Measurements from ENCODE around the gene LDHA. TPM values are rescaled to one million over a fixed set of nuclear protein-coding genes. Genes with fewer than 3 reads are reported as not detected.

The LDHA gene
- total RNA-seq, 1 experiment from 2014 or later: 739 TPM

DNA sequence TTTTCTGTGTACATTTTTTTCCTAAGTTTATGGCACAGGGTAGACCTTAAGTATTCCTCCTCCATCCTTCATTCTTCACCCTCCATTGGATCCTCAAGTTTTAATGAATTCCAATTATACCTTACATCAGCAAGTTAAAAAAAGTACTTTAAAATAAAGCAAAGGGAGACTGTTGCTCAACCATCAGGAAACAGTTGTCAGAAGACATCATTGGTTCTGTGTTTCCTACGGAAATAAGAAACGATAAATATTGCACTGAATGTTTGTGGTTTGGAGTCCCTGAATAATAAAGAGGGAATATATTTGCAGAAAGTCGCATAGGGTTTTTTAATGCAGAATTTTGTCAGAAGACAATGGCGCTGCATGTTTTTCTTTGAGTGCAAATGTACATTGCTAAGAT lies 28.1 kb upstream of the LDHA start:
- TF ChIP-seq, protein P1, sequence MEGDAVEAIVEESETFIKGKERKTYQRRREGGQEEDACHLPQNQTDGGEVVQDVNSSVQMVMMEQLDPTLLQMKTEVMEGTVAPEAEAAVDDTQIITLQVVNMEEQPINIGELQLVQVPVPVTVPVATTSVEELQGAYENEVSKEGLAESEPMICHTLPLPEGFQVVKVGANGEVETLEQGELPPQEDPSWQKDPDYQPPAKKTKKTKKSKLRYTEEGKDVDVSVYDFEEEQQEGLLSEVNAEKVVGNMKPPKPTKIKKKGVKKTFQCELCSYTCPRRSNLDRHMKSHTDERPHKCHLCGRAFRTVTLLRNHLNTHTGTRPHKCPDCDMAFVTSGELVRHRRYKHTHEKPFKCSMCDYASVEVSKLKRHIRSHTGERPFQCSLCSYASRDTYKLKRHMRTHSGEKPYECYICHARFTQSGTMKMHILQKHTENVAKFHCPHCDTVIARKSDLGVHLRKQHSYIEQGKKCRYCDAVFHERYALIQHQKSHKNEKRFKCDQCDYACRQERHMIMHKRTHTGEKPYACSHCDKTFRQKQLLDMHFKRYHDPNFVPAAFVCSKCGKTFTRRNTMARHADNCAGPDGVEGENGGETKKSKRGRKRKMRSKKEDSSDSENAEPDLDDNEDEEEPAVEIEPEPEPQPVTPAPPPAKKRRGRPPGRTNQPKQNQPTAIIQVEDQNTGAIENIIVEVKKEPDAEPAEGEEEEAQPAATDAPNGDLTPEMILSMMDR (IDR thresholded peaks at IDR 0.05; ENCODE audit: unreplicated experiment): no peak
- H3K9me3 Mint-ChIP-seq (ENCODE audit: unreplicated experiment): no peaks in the 10 kb centered on the region
- POLR2A ChIA-PET: interaction anchor here (0.6 to 1.4 kb wide), 3 partner anchors 18 to 29 kb away, joined by 3 to 4 read pairs (median 3); partner anchors contain the start of gene LDHA
- CTCF ChIA-PET: interaction anchor here (0.8 to 1.1 kb wide), 2 partner anchors 122 to 768 kb away, joined by 3 to 6 read pairs; no protein-coding TSS in a partner anchor
- H3K4me1 Mint-ChIP-seq (ENCODE audit: insufficient read depth, unreplicated experiment): peaks cover 6% of the 10 kb centered on the region
- BruUV-seq (replicated peaks): TSS peak; percentile 26
- no peak overlapping the region for H3K4me3 Mint-ChIP-seq (ENCODE audit: unreplicated experiment)
- H3K27ac Mint-ChIP-seq (ENCODE audit: low read depth, unreplicated experiment): no peak overlapping the region
- no peak for DNase-seq (ENCODE audit: unreplicated experiment)
- intact Hi-C loops (cut with micrococcal nuclease): no loop called here
- peaks cover 60% of the 10 kb centered on the region for H3K36me3 Mint-ChIP-seq (ENCODE audit: insufficient read depth, unreplicated experiment)
- no peaks in the 10 kb centered on the region for H3K27me3 Mint-ChIP-seq (ENCODE audit: insufficient read depth, unreplicated experiment)

DNA sequence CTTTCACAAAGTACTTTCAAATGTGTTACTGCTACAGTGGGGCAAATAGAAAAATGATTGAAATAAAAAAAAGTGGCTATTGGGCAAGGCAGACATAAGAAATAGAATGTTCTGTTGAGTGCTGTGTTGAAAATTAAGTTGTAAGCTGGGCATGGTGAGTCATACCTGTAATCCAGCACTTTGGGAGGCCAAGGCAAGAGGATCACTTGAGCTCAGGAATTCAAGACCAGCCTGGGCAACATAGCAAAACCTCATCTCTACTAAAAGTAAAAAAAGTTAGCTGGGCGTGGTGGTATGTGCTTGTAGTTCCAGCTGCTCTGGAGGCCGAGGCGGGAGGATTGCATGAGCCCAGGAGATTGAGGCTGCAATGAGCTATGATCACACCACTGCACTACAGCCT lies 26.9 kb upstream of the LDHA start:
- no peak overlapping the region for H3K4me3 Mint-ChIP-seq (ENCODE audit: unreplicated experiment)
- CTCF ChIA-PET: interaction anchor here (1.0 to 1.1 kb wide), 2 partner anchors 13 to 16 kb away, joined by 3 to 4 read pairs; no protein-coding TSS in a partner anchor
- POLR2A ChIA-PET: interaction anchor here (0.7 to 3.6 kb wide), 4 partner anchors 16 to 45 kb away, joined by 3 to 24 read pairs (median 4); partner anchors contain the start of genes GTF2H1, HPS5 and LDHA

GRCh38 chr11:18368221-18368620 lies 26.1 kb upstream of the LDHA start:
- Mint-ChIP-seq H3K36me3 (ENCODE audit: insufficient read depth, unreplicated experiment) (peaks cover 45% of the 10 kb centered on the region), H3K9me3 (ENCODE audit: unreplicated experiment) (no peaks in the 10 kb centered on the region), H3K4me1 (ENCODE audit: insufficient read depth, unreplicated experiment) (peaks cover 6% of the 10 kb centered on the region), H3K4me3 (ENCODE audit: unreplicated experiment) (no peak overlapping the region), H3K27me3 (ENCODE audit: insufficient read depth, unreplicated experiment) (no peaks in the 10 kb centered on the region), H3K27ac (ENCODE audit: low read depth, unreplicated experiment) (no peak overlapping the region)
- BruUV-seq (replicated peaks): no TSS peak
- no peak for DNase-seq (ENCODE audit: unreplicated experiment)
- POLR2A ChIA-PET: interaction anchor here (0.8 to 3.6 kb wide), 5 partner anchors 10 to 159 kb away, joined by 3 to 24 read pairs (median 4); partner anchors contain the start of genes LDHA and TSG101
- CTCF ChIA-PET: no interaction called here
- intact Hi-C loops (cut with micrococcal nuclease): no loop called here
- TF ChIP-seq, protein P1 (IDR thresholded peaks at IDR 0.05; ENCODE audit: unreplicated experiment): no peak

More for the DNA sequence above, 26.9 kb upstream of the LDHA start:
- Mint-ChIP-seq H3K36me3 (ENCODE audit: insufficient read depth, unreplicated experiment) (peaks cover 53% of the 10 kb centered on the region), H3K4me1 (ENCODE audit: insufficient read depth, unreplicated experiment) (peaks cover 6% of the 10 kb centered on the region), H3K9me3 (ENCODE audit: unreplicated experiment) (no peaks in the 10 kb centered on the region), H3K27me3 (ENCODE audit: insufficient read depth, unreplicated experiment) (no peaks in the 10 kb centered on the region), H3K27ac (ENCODE audit: low read depth, unreplicated experiment) (no peak overlapping the region)
- TF ChIP-seq, protein P1 (IDR thresholded peaks at IDR 0.05; ENCODE audit: unreplicated experiment): no peak
- BruUV-seq (replicated peaks): no TSS peak
- intact Hi-C loops (cut with micrococcal nuclease): no loop called here
- DNase-seq (ENCODE audit: unreplicated experiment): peak; percentile 16

GRCh38 chr11:18369398-18369797 lies 25.0 kb upstream of the LDHA start:
- H3K27ac Mint-ChIP-seq (ENCODE audit: low read depth, unreplicated experiment): no peak overlapping the region
- H3K4me3 Mint-ChIP-seq (ENCODE audit: unreplicated experiment): no peak overlapping the region
- intact Hi-C loops (cut with micrococcal nuclease): no loop called here
- peaks cover 6% of the 10 kb centered on the region for H3K4me1 Mint-ChIP-seq (ENCODE audit: insufficient read depth, unreplicated experiment)
- TF ChIP-seq, protein P1 (IDR thresholded peaks at IDR 0.05; ENCODE audit: unreplicated experiment): no peak
- DNase-seq (ENCODE audit: unreplicated experiment): no peak
- BruUV-seq (replicated peaks): no TSS peak
- CTCF ChIA-PET: interaction anchor here (0.6 to 1.0 kb wide), 2 partner anchors 16 to 54 kb away, joined by 3 to 5 read pairs; no protein-coding TSS in a partner anchor
- peaks cover 33% of the 10 kb centered on the region for H3K36me3 Mint-ChIP-seq (ENCODE audit: insufficient read depth, unreplicated experiment)
- no peaks in the 10 kb centered on the region for H3K27me3 Mint-ChIP-seq (ENCODE audit: insufficient read depth, unreplicated experiment)
- POLR2A ChIA-PET: interaction anchor here (1.5 to 3.6 kb wide), 2 partner anchors 11 to 25 kb away, joined by 3 to 24 read pairs; partner anchors contain the start of gene LDHA
- H3K9me3 Mint-ChIP-seq (ENCODE audit: unreplicated experiment): no peaks in the 10 kb centered on the region
